GM18907 (cell line): ENCODE data around the gene MARCHF2.

Experiments used
- ATAC-seq: cut with Tn5 transposase; IDR thresholded peaks from one replicate; pipeline ENCODE4 v1.9.1; 2021; ENCODE audit warnings: mild to moderate bottlenecking, moderate library complexity; ENCODE audit not compliant: unreplicated experiment

The MARCHF2 gene

GRCh38 chr19:8451885-8452284 lies 38.8 kb downstream of the MARCHF2 start:
- ATAC-seq: no peak

GRCh38 chr19:8452446-8453123 lies 39.5 kb downstream of the MARCHF2 start:
- no peak for ATAC-seq

- ATAC-seq: no peak
Observed at GRCh38 chr19:8453616-8454015, 40.5 kb downstream of the MARCHF2 start.

- no peak for ATAC-seq
Observed at GRCh38 chr19:8454218-8454617, 41.1 kb downstream of the MARCHF2 start.

- no peak for ATAC-seq
Observed at GRCh38 chr19:8455018-8455417, 41.9 kb downstream of the MARCHF2 start.

GRCh38 chr19:8456064-8456463 lies 43.0 kb downstream of the MARCHF2 start:
- no peak for ATAC-seq

- ATAC-seq: no peak
Observed at GRCh38 chr19:8457209-8457608, 44.1 kb downstream of the MARCHF2 start.

- ATAC-seq: no peak
Observed at GRCh38 chr19:8457827-8458226, 44.7 kb downstream of the MARCHF2 start.

- no peak for ATAC-seq
Observed at GRCh38 chr19:8458380-8458779, 45.3 kb downstream of the MARCHF2 start.

- ATAC-seq: no peak
Observed at GRCh38 chr19:8459095-8459494, 46.0 kb downstream of the MARCHF2 start.

- ATAC-seq: no peak
Observed at GRCh38 chr19:8459520-8460270, 46.6 kb downstream of the MARCHF2 start.

- ATAC-seq: no peak
Observed at GRCh38 chr19:8460516-8461298, 47.6 kb downstream of the MARCHF2 start.

GRCh38 chr19:8461376-8461775 lies 48.3 kb downstream of the MARCHF2 start:
- no peak for ATAC-seq

- no peak for ATAC-seq
Observed at GRCh38 chr19:8461891-8462290, 48.8 kb downstream of the MARCHF2 start.

- ATAC-seq: no peak
Observed at GRCh38 chr19:8462571-8462970, 49.5 kb downstream of the MARCHF2 start.

GRCh38 chr19:8463365-8463764 lies 50.3 kb downstream of the MARCHF2 start:
- no peak for ATAC-seq

- ATAC-seq: no peak
Observed at GRCh38 chr19:8466018-8466417, 52.9 kb downstream of the MARCHF2 start.

GRCh38 chr19:8468124-8468523 lies 55.0 kb downstream of the MARCHF2 start:
- ATAC-seq: no peak

GRCh38 chr19:8468761-8469373 lies 55.8 kb downstream of the MARCHF2 start:
- ATAC-seq: no peak

GRCh38 chr19:8469613-8470368 lies 56.7 kb downstream of the MARCHF2 start:
- no peak for ATAC-seq
